GM19455 (cell line): ENCODE results near the gene FSTL5.
"Not testable (repeated sequence)": the region's sequence is repeated elsewhere in the genome, so short reads cannot be mapped to it uniquely, and the experiment has no call there.

Experiments used
- ATAC-seq: cut with Tn5 transposase; IDR thresholded peaks from one replicate; pipeline ENCODE4 v1.9.1; 2021; ENCODE audit not compliant: unreplicated experiment

FSTL5 gene

DNA sequence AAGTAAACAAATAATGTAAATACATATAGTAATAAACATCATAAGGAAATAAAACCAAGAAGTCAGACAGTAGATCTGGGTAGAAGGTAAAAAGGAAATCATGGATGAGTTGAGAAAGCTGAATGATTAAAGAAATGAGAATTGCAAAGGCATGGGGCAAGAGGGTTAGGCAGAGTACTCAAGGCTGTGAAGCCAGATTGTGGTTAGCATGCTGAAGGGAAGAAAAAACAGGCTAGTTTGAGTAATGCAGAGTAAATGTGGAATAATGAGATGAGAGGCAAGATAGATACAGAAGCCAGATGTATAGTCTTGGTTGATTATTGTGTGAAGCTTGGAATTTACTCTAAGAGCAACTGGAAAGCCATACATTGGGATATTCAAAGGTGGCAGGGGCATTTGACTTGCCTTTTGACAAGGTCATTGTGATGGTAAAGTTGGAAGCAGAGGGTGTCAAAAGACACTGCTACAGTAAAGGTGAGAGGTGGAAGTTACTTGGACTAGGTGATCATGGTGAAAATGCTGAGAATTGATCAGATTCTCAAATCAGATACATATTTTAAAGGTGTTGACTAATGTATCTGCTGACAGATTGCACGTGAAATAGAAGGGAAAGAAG is 307.0 kb downstream of the FSTL5 start:
- no peak for ATAC-seq

DNA sequence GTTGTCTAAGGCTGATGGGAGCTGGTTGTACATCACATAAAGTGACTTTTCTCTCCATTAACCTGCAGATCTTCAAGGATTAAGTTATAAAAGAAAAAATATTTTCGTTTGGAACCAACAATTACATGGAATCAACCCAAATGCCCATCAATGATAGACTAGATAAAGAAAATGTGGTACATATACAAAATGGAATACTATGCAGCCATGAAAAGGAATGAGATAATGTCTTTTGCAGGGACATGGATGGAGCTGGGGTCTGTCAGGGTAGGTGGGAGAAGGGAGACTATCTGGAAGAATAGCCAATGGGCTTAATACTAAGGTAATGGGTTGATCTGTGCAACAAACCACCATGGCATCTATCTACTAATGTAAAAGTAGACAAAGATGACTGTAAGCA is 313.2 kb downstream of the FSTL5 start:
- no peak for ATAC-seq

GRCh38 chr4:161841759-161842158 is 322.0 kb downstream of the FSTL5 start:
- no peak for ATAC-seq

DNA sequence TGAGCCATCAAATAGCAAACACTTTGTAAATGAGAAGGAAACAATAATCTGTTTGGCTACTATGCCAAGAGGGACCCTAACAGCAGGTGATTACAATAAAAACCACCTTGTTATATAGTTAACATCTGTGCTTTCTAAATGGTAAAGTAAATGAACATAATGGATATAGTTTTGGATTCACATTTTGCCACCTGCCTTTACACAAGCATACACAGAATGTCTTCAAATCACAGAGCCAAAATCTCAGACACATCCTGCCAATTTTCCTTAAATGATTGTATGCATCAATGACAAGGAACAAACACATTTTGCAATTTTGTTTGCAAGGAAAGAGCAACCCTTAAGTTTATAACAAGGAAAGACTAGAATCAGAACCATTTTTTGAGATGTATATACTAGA is 334.2 kb downstream of the FSTL5 start:
- no peak for ATAC-seq

DNA sequence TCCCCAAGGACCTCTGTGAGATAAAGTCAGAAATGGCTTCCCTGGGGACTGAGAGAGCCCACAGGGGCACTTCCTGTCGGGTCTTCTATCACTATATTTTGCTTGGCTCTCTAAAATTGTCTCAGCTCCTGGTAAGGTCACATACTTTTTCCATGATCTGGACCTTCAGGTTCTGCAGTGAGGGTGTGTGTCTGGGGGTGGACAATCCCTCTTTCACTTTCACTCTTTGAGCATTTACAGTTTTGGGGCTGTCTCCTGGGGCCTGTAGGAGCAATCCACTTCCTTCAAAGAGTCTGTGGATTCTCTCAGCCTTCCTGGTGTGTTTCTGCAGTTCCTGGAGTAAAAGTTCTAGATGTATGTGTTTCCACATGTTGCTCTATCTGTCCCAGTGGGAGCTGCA is 335.7 kb downstream of the FSTL5 start:
- ATAC-seq: no peak

- ATAC-seq: no peak
These were observed 336.8 kb downstream of the FSTL5 start for GRCh38 chr4:161827013-161827412.

DNA sequence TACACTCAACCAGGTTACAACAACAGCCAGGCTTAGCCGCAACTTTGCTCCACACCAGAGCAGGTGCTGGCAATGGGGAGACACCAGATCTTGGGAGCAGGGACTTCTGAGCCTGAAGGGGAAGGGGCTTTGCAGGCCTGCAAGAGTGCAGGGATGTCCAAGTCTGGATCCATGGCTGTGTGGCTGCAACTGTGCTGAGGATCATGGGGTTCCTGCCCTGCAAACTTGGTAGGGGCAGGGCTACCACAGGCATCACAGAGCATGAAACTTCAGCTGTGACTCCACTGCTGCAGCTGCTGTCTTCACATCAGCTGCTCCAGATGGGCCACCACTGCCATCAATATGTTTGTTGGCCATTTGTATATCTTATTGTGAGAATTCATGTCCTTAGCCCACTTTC is 340.4 kb downstream of the FSTL5 start:
- no peak for ATAC-seq

GRCh38 chr4:161822174-161822573 is 341.6 kb downstream of the FSTL5 start:
- ATAC-seq: no peak

- ATAC-seq: no peak
These were observed 345.9 kb downstream of the FSTL5 start for GRCh38 chr4:161817914-161818313.

DNA sequence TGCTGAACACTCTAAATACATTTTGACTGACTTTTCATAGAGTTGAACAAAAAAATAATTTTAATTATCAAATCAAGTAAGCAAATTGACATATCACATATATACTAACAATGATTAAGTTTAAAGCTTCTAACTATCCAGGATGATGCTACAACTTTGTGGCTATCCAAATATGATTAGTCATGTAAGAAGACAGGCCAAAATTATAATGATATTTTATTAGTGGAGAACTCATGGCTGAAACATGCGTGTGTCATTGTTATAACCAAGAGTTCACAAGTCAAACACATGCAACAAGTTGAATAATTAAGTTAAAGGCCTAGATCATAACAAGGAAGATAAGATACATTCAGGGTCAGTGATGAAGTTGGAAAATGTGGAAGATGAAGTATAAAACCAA is 346.8 kb downstream of the FSTL5 start:
- ATAC-seq: no peak

GRCh38 chr4:161815841-161816240 is 348.0 kb downstream of the FSTL5 start:
- no peak for ATAC-seq

- no peak for ATAC-seq
These were observed 349.9 kb downstream of the FSTL5 start for GRCh38 chr4:161813889-161814288.

GRCh38 chr4:161813389-161813788 is 350.4 kb downstream of the FSTL5 start:
- no peak for ATAC-seq

- no peak for ATAC-seq
These were observed 360.6 kb downstream of the FSTL5 start for GRCh38 chr4:161803171-161803570.

- ATAC-seq: no peak
These were observed 364.1 kb downstream of the FSTL5 start for GRCh38 chr4:161799710-161800109.

- no peak for ATAC-seq
These were observed 370.8 kb downstream of the FSTL5 start for GRCh38 chr4:161792991-161793390.

GRCh38 chr4:161791796-161792556 is 371.8 kb downstream of the FSTL5 start:
- ATAC-seq: no peak

GRCh38 chr4:161767116-161767515 is 396.7 kb downstream of the FSTL5 start:
- ATAC-seq: no peak

DNA sequence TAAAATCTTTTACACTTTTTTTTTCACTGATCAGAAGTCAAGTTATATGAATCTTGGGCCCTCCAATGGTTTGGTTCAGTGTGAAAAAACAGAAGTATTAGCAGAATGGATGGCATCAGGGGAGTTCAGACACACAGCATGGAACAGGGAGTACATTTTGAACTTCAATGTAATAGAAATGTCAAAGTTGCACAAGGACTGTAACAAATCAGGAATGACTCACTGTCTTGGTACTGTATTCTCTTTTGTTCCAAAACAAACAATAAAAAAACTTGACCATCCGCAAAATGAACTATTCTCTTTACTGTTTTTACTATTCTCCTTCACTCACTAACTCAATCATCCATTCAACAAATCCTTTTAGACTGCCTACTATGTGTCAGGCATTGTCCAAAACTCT is 401.0 kb downstream of the FSTL5 start:
- no peak for ATAC-seq

GRCh38 chr4:161760008-161760407 is 403.8 kb downstream of the FSTL5 start:
- ATAC-seq: no peak

DNA sequence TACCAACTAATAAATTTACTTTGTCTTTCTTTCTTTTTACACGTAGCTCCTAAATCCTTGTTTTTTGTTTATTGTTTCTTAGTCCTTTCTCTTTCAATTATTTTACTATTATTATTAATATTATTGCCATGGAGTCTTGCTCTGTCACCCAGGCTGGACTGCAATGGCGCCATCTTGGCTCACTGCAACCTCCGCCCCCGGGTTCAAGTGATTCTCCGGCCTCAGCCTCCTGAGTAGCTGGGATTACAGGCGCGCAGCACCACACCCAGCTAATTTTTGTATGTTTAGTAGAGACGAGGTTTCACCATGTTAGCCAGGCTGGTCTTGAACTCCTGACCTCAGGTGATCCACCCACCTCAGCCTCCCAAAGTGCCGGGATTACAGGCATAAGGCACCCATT is 405.4 kb downstream of the FSTL5 start:
- ATAC-seq: not testable (repeated sequence)

DNA sequence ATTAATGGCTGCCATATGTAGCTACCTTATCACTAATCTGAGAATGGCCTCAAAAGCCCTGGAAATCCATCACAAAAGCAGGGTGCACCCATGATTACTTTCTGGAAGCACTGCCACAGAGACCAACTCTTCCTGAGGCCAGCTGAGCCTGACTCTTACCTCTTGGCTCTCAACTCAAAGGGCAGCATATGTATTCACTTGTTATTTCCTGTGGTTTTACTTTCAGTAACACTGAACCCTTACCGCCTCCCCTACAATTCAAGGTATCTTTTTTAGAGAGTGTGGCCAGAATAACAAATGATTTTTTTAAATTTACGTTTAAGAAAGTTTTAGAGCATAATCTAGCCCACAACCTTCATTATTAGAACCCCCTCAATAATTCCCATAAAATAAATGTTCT is 434.9 kb downstream of the FSTL5 start:
- no peak for ATAC-seq

- ATAC-seq: no peak
These were observed 441.9 kb downstream of the FSTL5 start for GRCh38 chr4:161721947-161722346.
